Measurements from ENCODE around the gene PAX9.

GRCh38 chr14:36655963-36656686 lies 5.5 kb upstream of the PAX9 start:
- TF ChIP-seq EZH2 (IDR thresholded peaks at IDR 0.05; ENCODE audit: borderline replicate concordance) (peak; percentile 81), CTCF (IDR thresholded peaks at IDR 0.05; ENCODE audit: poor library complexity) (peak; percentile 61)
